ENCODE data around the gene MCF2L. TPM values are rescaled to one million over a fixed set of nuclear protein-coding genes. Genes with fewer than 3 reads are reported as not detected.
A peak's percentile ranks its signal among the peaks of the same experiment; 100 is the strongest.
"Not testable (repeated sequence)": the region's sequence is repeated elsewhere in the genome, so short reads cannot be mapped to it uniquely, and the experiment has no call there.

The MCF2L gene
- total RNA-seq, 6 experiments from 2014 or later: 9.6 to 18.4 (median 11.7) TPM

- H3K27ac ChIP-seq: no peak overlapping the region
- H3K36me3 ChIP-seq: no peaks in the 10 kb centered on the region
- DNase-seq: no peak
- intact Hi-C loops (cut with DNase I): loop anchor here in 1 of 2 donors (10.0 kb wide), 1 partner anchor 54 kb away; no protein-coding TSS in a partner anchor
- H3K4me3 ChIP-seq: no peak overlapping the region
- no peaks in the 10 kb centered on the region for H3K9me3 ChIP-seq
- no peak for ATAC-seq
- TF ChIP-seq POLR2A (IDR thresholded peaks at IDR 0.05) (no peak), CTCF (IDR thresholded peaks at IDR 0.05) (no peak)
- no peaks in the 10 kb centered on the region for H3K4me1 ChIP-seq
- WGBS (ENCODE audit: insufficient coverage, low coverage, low lambda C conversion rate, missing lambda C conversion rate): 87% methylated on average over 11 of the region's 11 CpGs
- no peaks in the 10 kb centered on the region for H3K27me3 ChIP-seq
Observed at GRCh38 chr13:113099142-113099541, 130.1 kb downstream of the MCF2L start.

- DNase-seq; ATAC-seq; H3K4me1 ChIP-seq; H3K27me3 ChIP-seq; H3K27ac ChIP-seq; H3K9me3 ChIP-seq; intact Hi-C loops (cut with DNase I); H3K36me3 ChIP-seq; H3K4me3 ChIP-seq: not testable (repeated sequence)
- WGBS (ENCODE audit: insufficient coverage, low coverage, low lambda C conversion rate, missing lambda C conversion rate): 84% methylated on average over 5 of the region's 10 CpGs
Observed at GRCh38 chr13:113102302-113102701, 133.3 kb downstream of the MCF2L start.

GRCh38 chr13:113102727-113103126 is 133.7 kb downstream of the MCF2L start:
- TF ChIP-seq POLR2A (IDR thresholded peaks at IDR 0.05): no peak
- TF ChIP-seq CTCF (IDR thresholded peaks at IDR 0.05): no peak
- WGBS (ENCODE audit: insufficient coverage, low coverage, low lambda C conversion rate, missing lambda C conversion rate): 88% methylated on average over 7 of the region's 12 CpGs
- no peaks in the 10 kb centered on the region for H3K9me3 ChIP-seq

GRCh38 chr13:113103646-113104045 is 134.6 kb downstream of the MCF2L start:
- Histone ChIP-seq H3K4me3 (no peak overlapping the region), H3K27ac (no peak overlapping the region), H3K36me3 (no peaks in the 10 kb centered on the region), H3K4me1 (peaks cover 0 to 6% (median 2%) of the 10 kb centered on the region in 4 donors), H3K9me3 (no peaks in the 10 kb centered on the region), H3K27me3 (no peaks in the 10 kb centered on the region)
- DNase-seq (no peak), ATAC-seq (no peak)
- WGBS (ENCODE audit: insufficient coverage, low coverage, low lambda C conversion rate, missing lambda C conversion rate): no CpG with 5 or more reads among the region's 9 CpGs
- intact Hi-C loops (cut with DNase I): no loop called here
- TF ChIP-seq CTCF (IDR thresholded peaks at IDR 0.05): no peak
- TF ChIP-seq POLR2A (IDR thresholded peaks at IDR 0.05): no peak

More at GRCh38 chr13:113102727-113103126, 133.7 kb downstream of the MCF2L start:
- Histone ChIP-seq H3K4me3 (no peak overlapping the region), H3K36me3 (no peaks in the 10 kb centered on the region), H3K27me3 (no peaks in the 10 kb centered on the region), H3K27ac (no peak overlapping the region), H3K4me1 (peaks cover 0 to 6% (median 2%) of the 10 kb centered on the region in 4 donors)
- ATAC-seq (no peak), DNase-seq (no peak)
- intact Hi-C loops (cut with DNase I): no loop called here

GRCh38 chr13:113105032-113105920 is 136.3 kb downstream of the MCF2L start, which contains the start of gene F7:
TSS of gene F7 (plus strand) at chr13:113105791. CDS start at chr13:113105842, 51 bp downstream.
- Histone ChIP-seq H3K27ac (peak within 1 kb of the TSS; percentile 70 to 97 (median 96)), H3K36me3 (no peaks in the 10 kb centered on the region), H3K27me3 (no peaks in the 10 kb centered on the region), H3K4me3 (peak within 1 kb of the TSS; percentile 49 to 79 (median 65)), H3K4me1 (peaks cover 0 to 6% (median 2%) of the 10 kb centered on the region in 4 donors), H3K9me3 (no peaks in the 10 kb centered on the region)
- peak; percentile 93 to 95 (median 94) for ATAC-seq
- intact Hi-C loops (cut with DNase I): no loop called here
- WGBS (ENCODE audit: insufficient coverage, low coverage, low lambda C conversion rate, missing lambda C conversion rate): 21% methylated on average over 9 of the region's 17 CpGs
- peak; percentile 81 to 92 (median 89) for DNase-seq
- TF ChIP-seq CTCF (IDR thresholded peaks at IDR 0.05): no peak
- peak; percentile 57 for TF ChIP-seq POLR2A (IDR thresholded peaks at IDR 0.05)
